Measurements from ENCODE around the gene DAP. TPM values are rescaled to one million over a fixed set of nuclear protein-coding genes. Genes with fewer than 3 reads are reported as not detected.

Gene DAP
- total RNA-seq, 4 donors from 2014 or later: 52.0 to 138 (median 111) TPM

GRCh38 chr5:10710513-10711128 lies 50.4 kb downstream of the DAP start:
- Histone ChIP-seq H3K27ac (no peak overlapping the region), H3K9me3 (no peaks in the 10 kb centered on the region), H3K36me3 (no peaks in the 10 kb centered on the region), H3K4me1 (peaks cover 0 to 9% (median 0%) of the 10 kb centered on the region in 4 donors), H3K4me3 (no peak overlapping the region), H3K27me3 (no peaks in the 10 kb centered on the region)
- TF ChIP-seq POLR2A (IDR thresholded peaks at IDR 0.05) (no peak), CTCF (IDR thresholded peaks at IDR 0.05) (no peak)
- DNase-seq: no peak

- H3K9me3 ChIP-seq: no peaks in the 10 kb centered on the region
- no peaks in the 10 kb centered on the region for H3K27me3 ChIP-seq
- H3K27ac ChIP-seq: no peak overlapping the region
- no peak for DNase-seq
- no peak overlapping the region for H3K4me3 ChIP-seq
- no peaks in the 10 kb centered on the region for H3K36me3 ChIP-seq
- no peak for TF ChIP-seq CTCF (IDR thresholded peaks at IDR 0.05)
- TF ChIP-seq POLR2A (IDR thresholded peaks at IDR 0.05): no peak
- peaks cover 0 to 14% (median 0%) of the 10 kb centered on the region in 4 donors for H3K4me1 ChIP-seq
Measured at GRCh38 chr5:10709933-10710332, 51.1 kb downstream of the DAP start.

GRCh38 chr5:10709409-10709808 lies 51.6 kb downstream of the DAP start:
- Histone ChIP-seq H3K4me1 (peaks cover 0 to 19% (median 0%) of the 10 kb centered on the region in 4 donors), H3K36me3 (no peaks in the 10 kb centered on the region), H3K4me3 (no peak overlapping the region), H3K27me3 (no peaks in the 10 kb centered on the region), H3K27ac (no peak overlapping the region), H3K9me3 (no peaks in the 10 kb centered on the region)
- TF ChIP-seq POLR2A (IDR thresholded peaks at IDR 0.05): no peak
- no peak for TF ChIP-seq CTCF (IDR thresholded peaks at IDR 0.05)
- DNase-seq: no peak

- peaks cover 0 to 24% (median 0%) of the 10 kb centered on the region in 4 donors for H3K4me1 ChIP-seq
- no peak for TF ChIP-seq POLR2A (IDR thresholded peaks at IDR 0.05)
- H3K27me3 ChIP-seq: no peaks in the 10 kb centered on the region
- no peaks in the 10 kb centered on the region for H3K36me3 ChIP-seq
- no peak overlapping the region for H3K27ac ChIP-seq
- H3K9me3 ChIP-seq: no peaks in the 10 kb centered on the region
- no peak overlapping the region for H3K4me3 ChIP-seq
- no peak for DNase-seq
Measured at GRCh38 chr5:10708189-10708944, 52.7 kb downstream of the DAP start.

GRCh38 chr5:10707198-10708142 lies 53.6 kb downstream of the DAP start:
- H3K9me3 ChIP-seq: no peaks in the 10 kb centered on the region
- no peak for DNase-seq
- peaks cover 0 to 20% (median 0%) of the 10 kb centered on the region in 4 donors for H3K4me1 ChIP-seq
- H3K27me3 ChIP-seq: no peaks in the 10 kb centered on the region
- H3K27ac ChIP-seq: no peak overlapping the region
- no peak overlapping the region for H3K4me3 ChIP-seq
- no peaks in the 10 kb centered on the region for H3K36me3 ChIP-seq
- TF ChIP-seq POLR2A (IDR thresholded peaks at IDR 0.05): no peak
- TF ChIP-seq CTCF (IDR thresholded peaks at IDR 0.05): no peak

Data from Peyer's patch (tissue), 4 donors.